ENCODE data around the gene MYO1E.
"Not testable (repeated sequence)": the region's sequence is repeated elsewhere in the genome, so short reads cannot be mapped to it uniquely, and the experiment has no call there.

The MYO1E gene

DNA sequence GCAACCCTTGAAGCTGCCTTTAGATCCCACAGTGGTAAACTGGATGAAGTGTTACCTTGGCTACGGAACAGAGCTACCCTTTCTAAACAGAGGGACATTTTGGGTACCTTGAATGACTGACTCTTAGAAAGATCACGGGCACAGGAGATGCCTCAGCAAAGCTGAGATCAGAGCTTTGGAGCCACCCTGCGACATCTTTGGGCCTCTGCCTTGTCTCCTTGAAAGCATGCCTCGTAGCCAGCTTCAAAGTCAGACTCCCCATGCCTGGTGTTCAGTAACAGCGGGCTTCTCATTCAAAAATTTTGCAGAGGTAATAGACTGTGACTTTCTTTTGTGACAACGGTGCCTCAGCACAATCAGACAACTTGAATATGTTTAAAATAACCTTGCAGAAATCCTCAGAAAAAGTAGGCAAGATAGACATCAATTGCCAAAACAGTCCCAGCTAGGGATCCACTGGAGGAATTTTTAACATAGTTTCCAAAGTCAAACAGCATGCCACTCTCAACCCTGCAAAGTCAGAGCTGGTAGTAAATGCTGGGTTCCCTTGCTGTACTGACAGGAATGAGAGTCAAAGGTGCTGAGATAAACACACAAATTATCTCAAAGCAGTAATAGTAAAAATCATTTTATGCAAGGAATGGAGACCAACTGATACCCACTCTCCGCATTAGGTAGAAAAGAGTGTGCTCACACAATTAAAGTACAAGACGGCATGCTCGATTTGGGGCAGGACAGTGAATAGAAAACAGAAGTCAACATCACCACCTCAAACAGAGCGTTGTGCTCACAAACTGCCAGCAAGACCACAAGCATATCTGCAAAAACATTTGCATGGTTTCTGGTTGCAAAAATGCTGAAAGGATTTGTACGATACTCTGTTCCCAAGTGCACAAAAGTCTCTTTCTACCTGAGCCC, 82.1 kb downstream of the MYO1E start:
- TF ChIP-seq, protein P1, sequence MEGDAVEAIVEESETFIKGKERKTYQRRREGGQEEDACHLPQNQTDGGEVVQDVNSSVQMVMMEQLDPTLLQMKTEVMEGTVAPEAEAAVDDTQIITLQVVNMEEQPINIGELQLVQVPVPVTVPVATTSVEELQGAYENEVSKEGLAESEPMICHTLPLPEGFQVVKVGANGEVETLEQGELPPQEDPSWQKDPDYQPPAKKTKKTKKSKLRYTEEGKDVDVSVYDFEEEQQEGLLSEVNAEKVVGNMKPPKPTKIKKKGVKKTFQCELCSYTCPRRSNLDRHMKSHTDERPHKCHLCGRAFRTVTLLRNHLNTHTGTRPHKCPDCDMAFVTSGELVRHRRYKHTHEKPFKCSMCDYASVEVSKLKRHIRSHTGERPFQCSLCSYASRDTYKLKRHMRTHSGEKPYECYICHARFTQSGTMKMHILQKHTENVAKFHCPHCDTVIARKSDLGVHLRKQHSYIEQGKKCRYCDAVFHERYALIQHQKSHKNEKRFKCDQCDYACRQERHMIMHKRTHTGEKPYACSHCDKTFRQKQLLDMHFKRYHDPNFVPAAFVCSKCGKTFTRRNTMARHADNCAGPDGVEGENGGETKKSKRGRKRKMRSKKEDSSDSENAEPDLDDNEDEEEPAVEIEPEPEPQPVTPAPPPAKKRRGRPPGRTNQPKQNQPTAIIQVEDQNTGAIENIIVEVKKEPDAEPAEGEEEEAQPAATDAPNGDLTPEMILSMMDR (IDR thresholded peaks at IDR 0.05; ENCODE audit: low read depth, low read length, missing control alignments), result peak; percentile 19
- H3K4me3 ChIP-seq (ENCODE audit: low read depth, low read length), result peak overlapping the region; percentile 41; the same call in 1 of the 2 replicates

DNA sequence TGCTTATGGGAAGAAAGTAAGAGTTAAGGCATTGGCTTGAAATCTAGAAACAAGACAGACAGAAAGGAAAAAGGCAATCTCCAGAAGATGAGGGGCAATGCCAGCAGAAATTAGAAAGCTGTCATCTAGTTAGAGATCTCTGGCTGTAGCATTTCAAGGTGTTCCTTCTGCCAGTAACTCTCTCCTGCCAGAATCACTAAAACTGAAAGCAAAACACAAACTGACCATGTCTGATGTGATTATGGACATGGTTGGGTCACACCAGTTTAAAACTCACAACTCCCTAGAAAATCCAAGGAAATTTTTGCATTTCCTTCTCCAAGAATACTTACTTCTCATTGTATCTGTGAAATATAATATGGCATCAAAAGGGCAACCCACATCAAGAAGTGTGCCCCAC, 83.1 kb downstream of the MYO1E start:
- TF ChIP-seq, protein P1 (IDR thresholded peaks at IDR 0.05; ENCODE audit: low read depth, low read length, missing control alignments), result no peak
- DNase-seq (ENCODE audit: low read depth), result no peak
- no peak overlapping the region; the same call in 1 of the 2 replicates for H3K4me3 ChIP-seq (ENCODE audit: low read depth, low read length)

More for the DNA sequence above, 82.1 kb downstream of the MYO1E start:
- no peak for DNase-seq (ENCODE audit: low read depth)

DNA sequence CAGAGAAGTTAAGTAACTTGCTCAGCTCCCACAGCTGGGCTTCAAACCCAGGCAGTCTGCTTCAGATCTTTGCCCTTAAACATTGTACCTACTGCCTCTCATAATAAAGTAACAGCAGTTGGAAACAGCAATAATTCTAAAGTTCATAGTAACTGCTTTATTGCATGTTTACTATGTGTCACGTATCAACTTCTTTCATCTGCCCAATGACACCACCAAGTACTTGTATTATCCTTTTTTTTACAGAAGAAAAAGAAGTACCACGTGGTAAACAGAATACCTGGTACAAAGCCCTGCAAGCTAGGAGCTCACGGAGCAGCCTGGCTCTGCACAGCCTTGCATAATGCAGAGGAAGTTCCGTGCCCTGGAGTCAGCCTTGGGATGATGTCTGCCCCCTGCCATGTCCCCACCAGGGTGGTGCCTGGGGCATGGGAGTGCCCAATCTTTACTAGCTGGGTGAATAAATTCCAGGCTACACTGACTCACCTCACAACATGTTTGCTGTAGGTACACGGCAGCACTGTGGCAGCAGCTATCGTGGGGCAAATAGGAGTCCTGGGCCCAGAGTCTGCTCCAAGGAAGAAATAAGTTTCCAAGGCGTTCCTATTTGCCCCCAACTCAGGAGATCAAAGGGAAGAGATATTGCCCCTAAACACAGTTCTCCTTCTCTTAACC, 88.8 kb downstream of the MYO1E start:
- TF ChIP-seq, protein P1 (IDR thresholded peaks at IDR 0.05; ENCODE audit: low read depth, low read length, missing control alignments), result no peak
- DNase-seq (ENCODE audit: low read depth), result no peak
- no peak overlapping the region for H3K4me3 ChIP-seq (ENCODE audit: low read depth, low read length)

DNA sequence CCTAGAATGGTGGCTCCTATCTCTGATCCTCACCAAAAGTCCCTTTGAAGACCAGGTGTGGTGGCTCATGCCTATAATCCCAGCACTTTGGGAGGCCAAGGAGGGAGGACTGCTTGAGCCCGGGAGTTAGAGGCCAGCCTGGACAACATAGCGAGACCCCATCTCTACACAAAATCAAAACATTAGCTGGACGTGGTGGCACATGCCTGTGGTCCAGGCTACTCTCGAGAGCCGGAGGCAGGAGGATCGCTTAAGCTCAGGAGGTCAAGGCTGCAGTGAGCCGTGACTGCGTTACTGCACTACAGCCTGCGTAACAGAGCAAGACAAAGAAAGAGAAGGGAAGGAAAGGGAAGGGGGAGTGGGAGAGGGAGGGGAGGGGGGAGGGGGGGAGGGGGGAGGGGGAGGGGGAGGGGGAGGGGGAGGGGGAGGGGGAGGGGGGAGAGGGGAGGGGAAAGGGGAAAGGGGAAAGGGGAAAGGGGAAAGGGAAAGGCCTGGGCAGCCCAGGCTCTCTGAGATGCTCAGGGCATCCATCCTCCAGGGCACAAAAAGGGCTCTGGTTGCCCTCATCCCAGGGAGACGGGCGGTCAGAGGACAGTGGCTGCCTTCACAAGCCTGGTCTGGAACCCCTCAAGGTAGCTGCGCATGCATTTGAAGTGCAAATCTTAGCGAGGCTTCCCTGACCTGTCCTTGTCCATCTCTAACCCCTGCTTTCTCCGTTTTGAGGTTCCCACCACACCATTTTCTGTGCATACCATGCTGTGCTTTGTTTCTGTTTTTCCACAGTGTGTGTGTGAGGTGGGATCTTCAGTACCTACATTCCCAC, 89.9 kb downstream of the MYO1E start:
- TF ChIP-seq, protein P1 (IDR thresholded peaks at IDR 0.05; ENCODE audit: low read depth, low read length, missing control alignments), result no peak
- DNase-seq (ENCODE audit: low read depth), result no peak
- no peak overlapping the region for H3K4me3 ChIP-seq (ENCODE audit: low read depth, low read length)

DNA sequence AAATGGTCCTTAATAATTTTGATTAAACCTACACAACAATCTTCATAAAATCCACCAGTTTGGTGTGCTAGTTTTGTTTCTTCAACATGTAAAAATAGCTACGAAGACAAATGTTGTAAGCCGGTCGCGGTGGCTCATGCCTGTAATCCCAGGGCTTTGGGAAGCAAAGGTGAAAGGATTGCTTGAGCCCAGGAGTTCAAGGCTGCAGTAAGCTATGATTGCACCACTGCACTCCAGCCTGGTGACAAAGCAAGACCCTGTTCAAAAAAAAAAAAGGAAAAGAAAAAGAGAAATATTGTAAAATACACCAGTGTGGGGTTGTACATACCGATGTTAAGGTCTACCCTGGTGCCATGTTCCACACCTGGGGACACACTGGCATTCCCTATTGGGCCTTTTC, 91.0 kb downstream of the MYO1E start:
- H3K4me3 ChIP-seq (ENCODE audit: low read depth, low read length), result no peak overlapping the region
- no peak for DNase-seq (ENCODE audit: low read depth)
- TF ChIP-seq, protein P1 (IDR thresholded peaks at IDR 0.05; ENCODE audit: low read depth, low read length, missing control alignments), result no peak

DNA sequence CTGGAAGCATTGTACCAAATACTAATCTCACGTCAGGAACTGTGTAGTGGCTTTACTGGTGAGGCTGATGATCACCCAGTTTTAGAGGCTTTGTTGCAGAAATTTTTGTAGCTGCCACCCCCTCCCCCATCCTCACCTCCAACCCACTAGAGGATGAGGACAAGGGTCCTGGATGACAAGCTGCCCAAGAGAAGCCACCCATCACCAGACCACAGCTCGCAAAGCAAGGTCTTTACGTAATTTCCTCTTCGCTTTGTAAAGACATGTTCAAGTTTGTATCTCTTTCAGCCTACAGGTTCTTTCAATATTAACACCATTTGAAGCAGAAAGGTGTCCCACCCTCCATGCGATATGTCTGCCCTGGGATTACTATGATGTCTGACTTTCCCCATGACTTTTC, 91.8 kb downstream of the MYO1E start:
- TF ChIP-seq, protein P1 (IDR thresholded peaks at IDR 0.05; ENCODE audit: low read depth, low read length, missing control alignments), result no peak
- DNase-seq (ENCODE audit: low read depth), result no peak
- H3K4me3 ChIP-seq (ENCODE audit: low read depth, low read length), result no peak overlapping the region

DNA sequence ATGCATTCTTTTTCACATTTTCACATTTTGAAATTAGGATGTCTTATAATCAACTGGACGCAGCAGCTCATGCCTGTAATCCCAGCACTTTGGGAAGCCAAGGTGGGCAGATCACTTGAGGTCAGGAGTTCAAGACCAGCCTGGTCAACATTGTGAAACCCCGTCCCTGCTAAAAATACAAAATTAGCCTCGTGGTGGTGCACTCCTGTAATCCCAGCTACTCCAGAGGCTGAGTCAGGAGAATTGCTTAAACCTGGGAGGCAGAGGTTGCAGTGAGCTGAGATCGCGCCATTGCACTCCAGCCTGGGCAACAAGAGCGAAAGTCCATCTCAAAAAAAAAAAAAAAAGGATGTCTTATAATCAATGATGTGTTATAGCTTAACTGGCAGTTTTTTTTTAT, 92.4 kb downstream of the MYO1E start:
- not testable (repeated sequence) for H3K4me3 ChIP-seq (ENCODE audit: low read depth, low read length); DNase-seq (ENCODE audit: low read depth)
